Esophagus muscularis mucosa (tissue), 2 donors: ENCODE results near the gene ATAD1.

Experiments
- EP300 ChIP-seq: sonication (generic); formaldehyde crosslinking; IDR thresholded peaks from one replicate; pipeline ENCODE4 v1.6.1; 2017; ENCODE audit warnings: antibody characterized with exemption
- POLR2A ChIP-seq: fragments of 450-650 bp; IDR thresholded peaks from one replicate; pipeline ENCODE4 v1.6.1; 2017; ENCODE audit warnings: antibody characterized with exemption, moderate library complexity, mild to moderate bottlenecking, low read depth

DNA sequence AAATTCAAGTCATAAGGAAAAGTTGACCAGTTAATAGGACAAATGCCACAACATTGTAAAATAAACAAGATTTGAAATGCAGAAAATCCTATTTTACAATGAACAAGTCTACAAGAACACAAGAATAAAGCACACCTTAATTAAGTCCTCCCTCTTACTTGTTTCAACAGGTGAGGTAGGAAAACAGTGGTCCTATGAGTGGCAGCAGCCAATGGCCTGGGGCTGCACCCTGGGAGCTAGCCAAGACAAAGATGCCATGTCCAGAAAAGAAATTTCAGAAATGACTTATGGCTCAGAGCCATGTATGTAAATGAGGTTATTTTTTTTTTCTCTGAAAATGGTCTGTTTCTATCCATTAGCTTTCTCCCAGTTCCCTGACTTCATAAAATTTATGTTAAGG is 31.0 kb upstream of the ATAD1 start:
- TF ChIP-seq EP300 (no peak), POLR2A (no peak)
